ENCODE measurements around the gene GRIK4. TPM values are rescaled to one million over a fixed set of nuclear protein-coding genes. Genes with fewer than 3 reads are reported as not detected.

The GRIK4 gene
- total RNA-seq, 1 experiment from 2014 or later = 3.3 TPM

DNA sequence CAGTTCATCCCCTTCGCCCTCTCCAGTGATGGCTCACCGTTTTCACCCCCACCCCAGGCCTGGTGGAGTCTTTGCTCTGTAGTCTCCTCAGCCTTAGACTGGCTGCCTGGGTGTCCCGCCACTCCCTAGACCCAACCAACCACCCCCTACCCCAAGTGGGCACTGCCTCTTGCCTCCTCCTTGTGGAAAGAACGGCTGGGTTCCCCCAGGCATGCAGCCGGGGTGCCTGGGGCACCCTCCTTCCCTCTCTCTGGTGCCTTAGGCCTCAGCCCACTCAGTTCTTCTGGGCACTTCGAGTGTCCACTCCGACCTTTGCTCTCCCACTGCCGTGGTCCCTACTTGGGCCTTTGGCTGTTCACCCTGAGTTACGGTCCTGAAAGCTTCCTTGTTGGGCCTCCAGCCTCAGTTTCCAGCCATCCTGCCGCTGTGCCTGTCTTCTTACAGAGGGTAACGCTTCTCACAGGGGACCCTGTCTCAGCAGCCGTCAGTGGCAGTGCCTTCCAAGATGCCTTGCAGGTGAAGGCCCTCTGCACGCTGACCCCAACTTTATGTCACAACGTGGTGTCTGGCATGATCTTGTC lies 3.1 kb downstream of the GRIK4 start:
- peaks cover 29% of the 10 kb centered on the region for H3K4me1 Mint-ChIP-seq
- CTCF ChIA-PET = interaction anchor here (1.0 to 4.3 kb wide), 3 partner anchors 13 to 170 kb away, joined by 3 to 34 read pairs (median 4); no protein-coding TSS in a partner anchor
- DNase-seq (ENCODE audit: low spot score) = no peak
- POLR2A ChIA-PET = interaction anchor here (1.0 kb wide), 1 partner anchor 11 kb away, joined by 3 read pairs; no protein-coding TSS in a partner anchor
- no peak for ATAC-seq
- H3K27ac Mint-ChIP-seq = no peak overlapping the region
- no peaks in the 10 kb centered on the region for H3K36me3 Mint-ChIP-seq
- peaks cover 21% of the 10 kb centered on the region for H3K27me3 Mint-ChIP-seq (ENCODE audit: low read depth)
- no peak for TF ChIP-seq ZMAT4 (CRISPR knock-in tag; IDR thresholded peaks at IDR 0.05)
- no peak overlapping the region for H3K4me3 Mint-ChIP-seq
- H3K9me3 Mint-ChIP-seq = no peaks in the 10 kb centered on the region

DNA sequence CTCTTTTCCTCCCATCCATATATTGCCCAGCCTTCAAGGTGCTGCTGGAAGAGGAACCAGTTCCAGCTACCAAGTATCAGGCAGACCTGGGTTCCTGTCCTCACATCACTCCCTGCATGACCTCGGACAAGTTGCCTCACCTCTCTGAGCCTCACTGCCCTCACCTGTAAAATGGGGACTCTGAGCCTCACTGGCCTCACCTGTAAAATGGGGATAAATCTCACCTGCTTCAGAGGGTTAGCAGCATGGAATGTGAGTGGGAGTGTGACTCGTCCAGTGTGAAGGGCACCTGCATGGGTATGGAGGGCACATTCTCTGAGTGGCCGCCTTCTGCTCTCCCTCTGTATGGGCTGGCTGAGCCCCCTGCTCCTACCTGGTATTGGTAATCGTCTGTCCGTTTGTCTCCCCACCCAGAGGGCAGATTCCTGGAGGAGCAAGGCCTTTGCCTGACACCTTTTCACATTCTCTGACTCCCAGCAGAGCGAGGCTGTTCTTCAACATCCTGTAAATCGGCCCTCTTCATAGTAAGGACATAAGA lies 3.7 kb downstream of the GRIK4 start:
- no peak for ATAC-seq
- TF ChIP-seq NFYB (CRISPR knock-in tag; conservative IDR thresholded peaks at IDR 0.05; ENCODE audit: low read depth) (no peak), HMGA2 (CRISPR knock-in tag; IDR thresholded peaks at IDR 0.05) (no peak), KAT7 (CRISPR knock-in tag; IDR thresholded peaks at IDR 0.05; ENCODE audit: borderline replicate concordance) (no peak), GTF2I (CRISPR knock-in tag; conservative IDR thresholded peaks at IDR 0.05) (no peak), ZNF416 (CRISPR knock-in tag; IDR thresholded peaks at IDR 0.05) (no peak)
- TF ChIP-seq, protein P1, sequence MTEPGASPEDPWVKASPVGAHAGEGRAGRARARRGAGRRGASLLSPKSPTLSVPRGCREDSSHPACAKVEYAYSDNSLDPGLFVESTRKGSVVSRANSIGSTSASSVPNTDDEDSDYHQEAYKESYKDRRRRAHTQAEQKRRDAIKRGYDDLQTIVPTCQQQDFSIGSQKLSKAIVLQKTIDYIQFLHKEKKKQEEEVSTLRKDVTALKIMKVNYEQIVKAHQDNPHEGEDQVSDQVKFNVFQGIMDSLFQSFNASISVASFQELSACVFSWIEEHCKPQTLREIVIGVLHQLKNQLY (CRISPR knock-in tag; IDR thresholded peaks at IDR 0.05) = no peak
- TF ChIP-seq, protein P2, sequence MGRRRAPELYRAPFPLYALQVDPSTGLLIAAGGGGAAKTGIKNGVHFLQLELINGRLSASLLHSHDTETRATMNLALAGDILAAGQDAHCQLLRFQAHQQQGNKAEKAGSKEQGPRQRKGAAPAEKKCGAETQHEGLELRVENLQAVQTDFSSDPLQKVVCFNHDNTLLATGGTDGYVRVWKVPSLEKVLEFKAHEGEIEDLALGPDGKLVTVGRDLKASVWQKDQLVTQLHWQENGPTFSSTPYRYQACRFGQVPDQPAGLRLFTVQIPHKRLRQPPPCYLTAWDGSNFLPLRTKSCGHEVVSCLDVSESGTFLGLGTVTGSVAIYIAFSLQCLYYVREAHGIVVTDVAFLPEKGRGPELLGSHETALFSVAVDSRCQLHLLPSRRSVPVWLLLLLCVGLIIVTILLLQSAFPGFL (CRISPR knock-in tag; IDR thresholded peaks at IDR 0.05; ENCODE audit: borderline replicate concordance) = no peak
- Mint-ChIP-seq H3K36me3 (no peaks in the 10 kb centered on the region), H3K27ac (no peak overlapping the region), H3K4me3 (no peak overlapping the region), H3K9me3 (no peaks in the 10 kb centered on the region), H3K27me3 (ENCODE audit: low read depth) (peaks cover 17% of the 10 kb centered on the region), H3K4me1 (peaks cover 29% of the 10 kb centered on the region)
- ChIA-PET POLR2A (no interaction called here), CTCF (interaction anchor here (1.0 to 1.2 kb wide), 2 partner anchors 14 to 170 kb away, joined by 3 to 4 read pairs; no protein-coding TSS in a partner anchor)
- no peak for DNase-seq (ENCODE audit: low spot score)

GRCh38 chr11:120516461-120517389 lies 5.2 kb downstream of the GRIK4 start:
- H3K27me3 Mint-ChIP-seq (ENCODE audit: low read depth) = peaks cover 15% of the 10 kb centered on the region
- H3K9me3 Mint-ChIP-seq = no peaks in the 10 kb centered on the region
- POLR2A ChIA-PET = no interaction called here
- no peaks in the 10 kb centered on the region for H3K36me3 Mint-ChIP-seq
- DNase-seq (ENCODE audit: low spot score) (no peak), ATAC-seq (peak; percentile 50)
- TF ChIP-seq NFATC4 (CRISPR knock-in tag; IDR thresholded peaks at IDR 0.05) (no peak), MAX (CRISPR knock-in tag; IDR thresholded peaks at IDR 0.05) (no peak), ZNF121 (CRISPR knock-in tag; IDR thresholded peaks at IDR 0.05) (no peak), KAT7 (CRISPR knock-in tag; IDR thresholded peaks at IDR 0.05; ENCODE audit: borderline replicate concordance) (no peak), NR2C2 (CRISPR knock-in tag; IDR thresholded peaks at IDR 0.05) (0 out of 2 replicates have a peak, but pooled peaks have one; percentile 15), ZNF232 (CRISPR knock-in tag; IDR thresholded peaks at IDR 0.05) (no peak), CREB1 (CRISPR knock-in tag; IDR thresholded peaks at IDR 0.05) (no peak), ZNF263 (CRISPR knock-in tag; IDR thresholded peaks at IDR 0.05; ENCODE audit: low read depth) (no peak)
- TF ChIP-seq, protein P3, sequence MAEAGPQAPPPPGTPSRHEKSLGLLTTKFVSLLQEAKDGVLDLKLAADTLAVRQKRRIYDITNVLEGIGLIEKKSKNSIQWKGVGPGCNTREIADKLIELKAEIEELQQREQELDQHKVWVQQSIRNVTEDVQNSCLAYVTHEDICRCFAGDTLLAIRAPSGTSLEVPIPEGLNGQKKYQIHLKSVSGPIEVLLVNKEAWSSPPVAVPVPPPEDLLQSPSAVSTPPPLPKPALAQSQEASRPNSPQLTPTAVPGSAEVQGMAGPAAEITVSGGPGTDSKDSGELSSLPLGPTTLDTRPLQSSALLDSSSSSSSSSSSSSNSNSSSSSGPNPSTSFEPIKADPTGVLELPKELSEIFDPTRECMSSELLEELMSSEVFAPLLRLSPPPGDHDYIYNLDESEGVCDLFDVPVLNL (CRISPR knock-in tag; IDR thresholded peaks at IDR 0.05; ENCODE audit: borderline replicate concordance, low read depth) = no peak
- H3K27ac Mint-ChIP-seq = no peak overlapping the region
- no peak overlapping the region for H3K4me3 Mint-ChIP-seq
- CTCF ChIA-PET = interaction anchor here (0.6 to 3.1 kb wide), 9 partner anchors 31 to 413 kb away, joined by 3 to 13 read pairs (median 4); no protein-coding TSS in a partner anchor
- peaks cover 27% of the 10 kb centered on the region for H3K4me1 Mint-ChIP-seq

Measured in WTC11 (cell line).